Measurements from ENCODE around the gene WFDC6. TPM values are rescaled to one million over a fixed set of nuclear protein-coding genes. Genes with fewer than 3 reads are reported as not detected.

WFDC6 gene
- total and polyA plus RNA-seq, 3 donors from 2014 or later: 24.9 to 83.3 (median 75.6) TPM

- peaks cover 5% of the 10 kb centered on the region for H3K4me1 ChIP-seq
- TF ChIP-seq CTCF (IDR thresholded peaks at IDR 0.05): no peak
- no peak for TF ChIP-seq POLR2A (IDR thresholded peaks at IDR 0.05)
- H3K9me3 ChIP-seq: no peaks in the 10 kb centered on the region
- no peaks in the 10 kb centered on the region for H3K36me3 ChIP-seq (ENCODE audit: low read depth, missing control alignments)
- no peaks in the 10 kb centered on the region for H3K27me3 ChIP-seq
- intact Hi-C loops (cut with DNase I; ENCODE audit: low total_unique reads): no loop called here
- DNase-seq: peak; percentile 65
- H3K4me3 ChIP-seq: peak within 1 kb of the TSS in 1 of 2 donors; percentile 55
- 51 to 61% methylated on average over 6 of the region's 6 CpGs for WGBS, 2 donors
- peak within 1 kb of the TSS; percentile 67 to 79 for H3K27ac ChIP-seq
Observed at GRCh38 chr20:45547206-45547770, 8.0 kb upstream of the WFDC6 start, which contains the start of gene EPPIN. Gene EPPIN (minus strand): TSS chr20:45547401. CDS start chr20:45547357, 44 bp downstream.

- H3K27ac ChIP-seq: peak overlapping the region; percentile 67 to 79
- DNase-seq: no peak
- no peaks in the 10 kb centered on the region for H3K9me3 ChIP-seq
- H3K27me3 ChIP-seq: no peaks in the 10 kb centered on the region
- no peaks in the 10 kb centered on the region for H3K36me3 ChIP-seq (ENCODE audit: low read depth, missing control alignments)
- TF ChIP-seq CTCF (IDR thresholded peaks at IDR 0.05): peak in 1 of 3 experiments; percentile 31
- no peak for TF ChIP-seq POLR2A (IDR thresholded peaks at IDR 0.05)
- peaks cover 5% of the 10 kb centered on the region for H3K4me1 ChIP-seq
- peak overlapping the region in 1 of 2 donors; percentile 55 for H3K4me3 ChIP-seq
- intact Hi-C loops (cut with DNase I; ENCODE audit: low total_unique reads): no loop called here
- 25 to 28% methylated on average over 5 of the region's 5 CpGs for WGBS, 2 donors
Observed at GRCh38 chr20:45545754-45546453, 6.6 kb upstream of the WFDC6 start.

- H3K4me1 ChIP-seq: peaks cover 5% of the 10 kb centered on the region
- no peak for TF ChIP-seq CTCF (IDR thresholded peaks at IDR 0.05)
- TF ChIP-seq POLR2A (IDR thresholded peaks at IDR 0.05): no peak
- H3K9me3 ChIP-seq: no peaks in the 10 kb centered on the region
- no peak overlapping the region for H3K4me3 ChIP-seq
- no peaks in the 10 kb centered on the region for H3K27me3 ChIP-seq
- WGBS, 2 donors: 60 to 87% methylated on average over 3 of the region's 3 CpGs
- H3K27ac ChIP-seq: peak overlapping the region; percentile 11 to 67
- intact Hi-C loops (cut with DNase I; ENCODE audit: low total_unique reads): no loop called here
- no peak for DNase-seq
- no peaks in the 10 kb centered on the region for H3K36me3 ChIP-seq (ENCODE audit: low read depth, missing control alignments)
Observed at GRCh38 chr20:45545351-45545750, 6.1 kb upstream of the WFDC6 start.

- Histone ChIP-seq H3K4me3 (no peak overlapping the region), H3K27me3 (no peaks in the 10 kb centered on the region), H3K9me3 (no peaks in the 10 kb centered on the region), H3K27ac (no peak overlapping the region), H3K36me3 (ENCODE audit: low read depth, missing control alignments) (no peaks in the 10 kb centered on the region), H3K4me1 (no peaks in the 10 kb centered on the region)
- intact Hi-C loops (cut with DNase I; ENCODE audit: low total_unique reads): no loop called here
- DNase-seq: no peak
- 71 to 74% methylated on average over 7 of the region's 7 CpGs for WGBS, 2 donors
- TF ChIP-seq CTCF (IDR thresholded peaks at IDR 0.05) (no peak), POLR2A (IDR thresholded peaks at IDR 0.05) (no peak)
Observed at GRCh38 chr20:45538209-45538799, 978 bp downstream of the WFDC6 start.
